Measurements from ENCODE around the gene ALDH1A1. TPM values are rescaled to one million over a fixed set of nuclear protein-coding genes. Genes with fewer than 3 reads are reported as not detected.

The ALDH1A1 gene
- total and polyA plus RNA-seq, 3 donors from 2014 or later = 307 to 474 (median 337) TPM

- H3K4me1 ChIP-seq = peaks cover 9% of the 10 kb centered on the region
- no peak overlapping the region for H3K4me3 ChIP-seq
- DNase-seq = no peak
- TF ChIP-seq CTCF (IDR thresholded peaks at IDR 0.05) (no peak), POLR2A (IDR thresholded peaks at IDR 0.05) (no peak)
- no peaks in the 10 kb centered on the region for H3K9me3 ChIP-seq
- intact Hi-C loops (cut with DNase I; ENCODE audit: low total_unique reads) = no loop called here
- no peaks in the 10 kb centered on the region for H3K36me3 ChIP-seq (ENCODE audit: low read depth, missing control alignments)
- H3K27ac ChIP-seq = no peak overlapping the region
- 74 to 82% methylated on average over 1 of the region's 1 CpG for WGBS, 2 donors
- H3K27me3 ChIP-seq = no peaks in the 10 kb centered on the region
These were observed 28.6 kb downstream of the ALDH1A1 start for GRCh38 chr9:72924154-72924790.

GRCh38 chr9:72923077-72923476 is 29.8 kb downstream of the ALDH1A1 start:
- 87 to 98% methylated on average over 1 of the region's 1 CpG for WGBS, 2 donors
- Histone ChIP-seq H3K4me1 (peaks cover 9% of the 10 kb centered on the region), H3K36me3 (ENCODE audit: low read depth, missing control alignments) (no peaks in the 10 kb centered on the region), H3K27me3 (no peaks in the 10 kb centered on the region), H3K4me3 (no peak overlapping the region), H3K9me3 (no peaks in the 10 kb centered on the region), H3K27ac (no peak overlapping the region)
- no peak for TF ChIP-seq CTCF (IDR thresholded peaks at IDR 0.05)
- no peak for TF ChIP-seq POLR2A (IDR thresholded peaks at IDR 0.05)
- DNase-seq = no peak
- intact Hi-C loops (cut with DNase I; ENCODE audit: low total_unique reads) = no loop called here

GRCh38 chr9:72921888-72922654 is 30.8 kb downstream of the ALDH1A1 start:
- H3K4me3 ChIP-seq = no peak overlapping the region
- H3K27me3 ChIP-seq = no peaks in the 10 kb centered on the region
- intact Hi-C loops (cut with DNase I; ENCODE audit: low total_unique reads) = no loop called here
- no peak for DNase-seq
- WGBS, 2 donors = 94 to 96% methylated on average over 5 of the region's 5 CpGs
- no peaks in the 10 kb centered on the region for H3K36me3 ChIP-seq (ENCODE audit: low read depth, missing control alignments)
- H3K4me1 ChIP-seq = peaks cover 9% of the 10 kb centered on the region
- TF ChIP-seq CTCF (IDR thresholded peaks at IDR 0.05) = no peak
- TF ChIP-seq POLR2A (IDR thresholded peaks at IDR 0.05) = no peak
- no peaks in the 10 kb centered on the region for H3K9me3 ChIP-seq
- H3K27ac ChIP-seq = no peak overlapping the region

GRCh38 chr9:72919246-72919945 is 33.5 kb downstream of the ALDH1A1 start:
- Histone ChIP-seq H3K4me3 (no peak overlapping the region), H3K27me3 (no peaks in the 10 kb centered on the region), H3K9me3 (no peaks in the 10 kb centered on the region), H3K36me3 (ENCODE audit: low read depth, missing control alignments) (no peaks in the 10 kb centered on the region), H3K4me1 (peaks cover 9% of the 10 kb centered on the region), H3K27ac (peak overlapping the region; percentile 35 to 48)
- no peak for DNase-seq
- TF ChIP-seq CTCF (IDR thresholded peaks at IDR 0.05) (no peak), POLR2A (IDR thresholded peaks at IDR 0.05) (no peak)
- 60 to 70% methylated on average over 4 of the region's 4 CpGs for WGBS, 2 donors
- intact Hi-C loops (cut with DNase I; ENCODE audit: low total_unique reads) = no loop called here
